ENCODE data around the gene ZNF578. TPM values are rescaled to one million over a fixed set of nuclear protein-coding genes. Genes with fewer than 3 reads are reported as not detected.
"Not testable (repeated sequence)": the region's sequence is repeated elsewhere in the genome, so short reads cannot be mapped to it uniquely, and the experiment has no call there.

ZNF578 gene
- total and polyA plus RNA-seq, 9 donors, result 1.6 to 8.0 (median 4.0) TPM

GRCh38 chr19:52492201-52492993 is 39.0 kb downstream of the ZNF578 start:
- no peak overlapping the region for H3K27ac ChIP-seq
- intact Hi-C loops (cut with DNase I), result no loop called here

DNA sequence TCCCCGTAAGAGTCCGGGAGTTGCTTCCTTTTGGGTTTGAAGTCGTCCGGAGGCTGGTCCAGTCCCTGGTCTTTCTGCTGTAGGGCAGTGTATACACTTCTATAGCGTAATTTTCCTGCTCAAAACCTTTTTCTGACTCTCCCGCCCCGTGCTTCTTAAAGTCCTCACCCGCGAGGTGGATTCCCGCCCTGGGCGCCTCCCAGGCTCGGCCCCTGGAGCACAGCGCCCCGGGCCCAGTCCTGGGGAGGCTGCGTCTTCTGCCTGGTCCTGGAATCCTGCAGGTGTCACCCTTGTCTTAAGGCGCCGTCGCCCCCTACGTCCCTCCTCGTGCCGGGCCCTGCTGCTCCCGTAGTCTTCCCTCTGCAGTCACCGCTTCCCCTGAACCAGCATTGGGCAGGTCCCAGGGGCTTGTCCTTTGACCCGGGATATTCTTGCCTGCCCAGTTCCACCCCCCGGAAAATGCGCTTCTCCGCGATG is 39.7 kb downstream of the ZNF578 start:
- peaks cover 3 to 23% of the 10 kb centered on the region in 2 donors for H3K9me3 ChIP-seq
- DNase-seq, result no peak
- TF ChIP-seq CTCF (IDR thresholded peaks at IDR 0.05) (no peak), POLR2A (IDR thresholded peaks at IDR 0.05) (no peak), EP300 (IDR thresholded peaks at IDR 0.05) (no peak)
- no peaks in the 10 kb centered on the region for H3K27me3 ChIP-seq
- intact Hi-C loops (cut with DNase I), result no loop called here
- H3K4me3 ChIP-seq, result no peak overlapping the region
- WGBS, 3 donors, result 17 to 20% (median 19%) methylated on average over 28 of the region's 28 CpGs
- no peaks in the 10 kb centered on the region for H3K36me3 ChIP-seq
- H3K27ac ChIP-seq, result no peak overlapping the region
- no peaks in the 10 kb centered on the region for H3K4me1 ChIP-seq (ENCODE audit: insufficient read depth)

More at GRCh38 chr19:52492201-52492993, 39.0 kb downstream of the ZNF578 start:
- H3K4me3 ChIP-seq, result no peak overlapping the region
- no peaks in the 10 kb centered on the region for H3K4me1 ChIP-seq (ENCODE audit: insufficient read depth)
- no peaks in the 10 kb centered on the region for H3K27me3 ChIP-seq
- no peak for TF ChIP-seq POLR2A (IDR thresholded peaks at IDR 0.05)
- no peak for TF ChIP-seq EP300 (IDR thresholded peaks at IDR 0.05)
- TF ChIP-seq CTCF (IDR thresholded peaks at IDR 0.05), result no peak
- no peak for DNase-seq
- H3K9me3 ChIP-seq, result peaks cover 3 to 27% of the 10 kb centered on the region in 2 donors
- H3K36me3 ChIP-seq, result no peaks in the 10 kb centered on the region
- WGBS, 3 donors, result 34 to 38% (median 36%) methylated on average over 37 of the region's 37 CpGs

DNA sequence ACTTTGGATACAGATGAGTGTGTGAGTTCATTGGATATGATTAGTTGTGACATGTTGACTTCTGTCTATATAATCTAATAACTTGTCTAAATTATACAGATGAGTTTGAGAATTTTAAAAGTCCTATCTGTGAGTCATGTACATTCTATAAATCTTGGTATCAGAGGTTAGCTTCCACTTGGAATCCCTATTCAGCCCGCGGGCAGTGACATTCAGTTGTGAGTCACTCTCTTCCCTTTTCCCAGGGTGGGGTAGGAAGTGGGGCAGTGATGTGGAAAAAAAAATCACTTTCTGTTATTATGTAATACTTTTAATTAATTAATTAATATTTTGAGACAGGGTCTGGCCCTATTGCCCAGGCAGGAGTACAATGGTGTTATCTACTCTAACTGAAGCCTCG is 41.2 kb downstream of the ZNF578 start:
- peaks cover 0 to 15% of the 10 kb centered on the region in 2 donors for H3K9me3 ChIP-seq
- no peaks in the 10 kb centered on the region for H3K27me3 ChIP-seq
- no peak for DNase-seq
- WGBS, 3 donors, result 90 to 93% (median 93%) methylated on average over 3 of the region's 3 CpGs
- no peak overlapping the region for H3K4me3 ChIP-seq
- H3K27ac ChIP-seq, result no peak overlapping the region
- H3K4me1 ChIP-seq (ENCODE audit: insufficient read depth), result no peaks in the 10 kb centered on the region
- H3K36me3 ChIP-seq, result no peaks in the 10 kb centered on the region
- TF ChIP-seq EP300 (IDR thresholded peaks at IDR 0.05), result no peak
- no peak for TF ChIP-seq CTCF (IDR thresholded peaks at IDR 0.05)
- no peak for TF ChIP-seq POLR2A (IDR thresholded peaks at IDR 0.05)
- intact Hi-C loops (cut with DNase I), result no loop called here

GRCh38 chr19:52498571-52498970 is 45.2 kb downstream of the ZNF578 start:
- Histone ChIP-seq H3K36me3 (no peaks in the 10 kb centered on the region), H3K27ac (no peak overlapping the region), H3K4me3 (no peak overlapping the region), H3K4me1 (ENCODE audit: insufficient read depth) (no peaks in the 10 kb centered on the region), H3K9me3 (peaks cover 0 to 30% of the 10 kb centered on the region in 2 donors), H3K27me3 (no peaks in the 10 kb centered on the region)
- intact Hi-C loops (cut with DNase I), result no loop called here
- TF ChIP-seq POLR2A (IDR thresholded peaks at IDR 0.05) (no peak), CTCF (IDR thresholded peaks at IDR 0.05) (no peak), EP300 (IDR thresholded peaks at IDR 0.05) (no peak)
- DNase-seq, result no peak
- WGBS, 3 donors, result 92 to 94% (median 93%) methylated on average over 8 of the region's 8 CpGs

DNA sequence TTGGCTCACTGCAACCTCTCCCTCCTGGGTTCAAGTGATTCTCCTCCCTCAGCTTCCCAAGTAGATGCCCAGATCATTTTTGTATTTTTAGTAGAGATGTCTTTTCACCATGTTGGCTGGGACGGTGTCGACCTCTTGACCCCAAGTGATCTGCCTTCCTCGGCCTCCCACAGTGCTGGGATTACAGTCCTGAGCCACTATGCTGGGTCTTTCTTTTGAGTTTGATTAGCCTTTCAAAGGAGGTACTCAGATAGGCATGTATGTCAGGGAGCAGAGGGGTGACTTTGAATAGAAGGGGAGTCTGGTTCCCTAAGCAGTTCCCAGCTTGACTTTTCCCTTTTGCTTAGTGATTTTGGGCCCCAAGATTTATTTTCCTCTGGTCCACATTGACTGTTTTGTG is 47.1 kb downstream of the ZNF578 start:
- 16 to 17% (median 17%) methylated on average over 3 of the region's 3 CpGs for WGBS, 3 donors

GRCh38 chr19:52500991-52501390 is 47.6 kb downstream of the ZNF578 start:
- H3K4me3 ChIP-seq, result not testable (repeated sequence)

More for the DNA sequence above, 47.1 kb downstream of the ZNF578 start:
- intact Hi-C loops (cut with DNase I); H3K4me3 ChIP-seq; DNase-seq; H3K27me3 ChIP-seq; H3K4me1 ChIP-seq (ENCODE audit: insufficient read depth); H3K27ac ChIP-seq; H3K36me3 ChIP-seq: not testable (repeated sequence)
- peaks cover 0 to 41% of the 10 kb centered on the region in 2 donors for H3K9me3 ChIP-seq

More at GRCh38 chr19:52500991-52501390, 47.6 kb downstream of the ZNF578 start:
- H3K27ac ChIP-seq; H3K27me3 ChIP-seq; intact Hi-C loops (cut with DNase I); DNase-seq; H3K36me3 ChIP-seq; H3K4me1 ChIP-seq (ENCODE audit: insufficient read depth): not testable (repeated sequence)
- WGBS, 3 donors, result 78 to 86% (median 86%) methylated on average over 12 of the region's 12 CpGs
- H3K9me3 ChIP-seq, result peaks cover 0 to 46% of the 10 kb centered on the region in 2 donors

All from ovary (tissue), 9 donors.